Endodermal cell (in vitro differentiated cells): ENCODE results near the gene SPDYE3. TPM values are rescaled to one million over a fixed set of nuclear protein-coding genes. Genes with fewer than 3 reads are reported as not detected.
"Not testable (repeated sequence)": the region's sequence is repeated elsewhere in the genome, so short reads cannot be mapped to it uniquely, and the experiment has no call there.

ENCODE experiments used
- DNase-seq: peaks from one replicate; pipeline ENCODE4 v3.0.0-alpha.2; 2017
- H3K27ac ChIP-seq: 2 replicates; pipeline ENCODE4 v1.5.1; 2013; ENCODE audit warnings: mild to moderate bottlenecking, low read depth, low read length, moderate library complexity
- H3K27me3 ChIP-seq: 2 replicates; pipeline ENCODE4 v1.6.1; 2013; ENCODE audit warnings: mild to moderate bottlenecking, low read length, moderate library complexity; ENCODE audit not compliant: insufficient read depth, control insufficient read depth, poor library complexity, severe bottlenecking
- H3K36me3 ChIP-seq: 2 replicates; pipeline ENCODE4 v1.7.0; 2013; ENCODE audit warnings: mild to moderate bottlenecking, low read length, moderate library complexity; ENCODE audit not compliant: control insufficient read depth, insufficient read depth
- H3K4me1 ChIP-seq: one replicate; pipeline ENCODE4 v1.7.0; 2013; ENCODE audit warnings: low read length; ENCODE audit not compliant: control insufficient read depth, insufficient read depth
- H3K4me3 ChIP-seq: 2 replicates; pipeline ENCODE4 v1.5.1; 2013; ENCODE audit warnings: mild to moderate bottlenecking, low read length, moderate library complexity
- H3K9ac ChIP-seq: 2 replicates; pipeline ENCODE4 v1.6.1; 2013; ENCODE audit warnings: mild to moderate bottlenecking, low read length, moderate library complexity; ENCODE audit not compliant: poor library complexity, severe bottlenecking; ENCODE audit errors: extremely low read depth
- H3K9me3 ChIP-seq: 2 replicates; pipeline ENCODE4 v1.6.1; 2013; ENCODE audit warnings: mild to moderate bottlenecking, low read length, moderate library complexity; ENCODE audit not compliant: control insufficient read depth
- H3K27ac Mint-ChIP-seq: 2 replicates; pipeline ENCODE4 v1.8.0; 2020; ENCODE audit warnings: mixed read lengths
- H3K27me3 Mint-ChIP-seq: 2 replicates; pipeline ENCODE4 v1.8.0; 2021; ENCODE audit warnings: mild to moderate bottlenecking, mixed read lengths; ENCODE audit not compliant: insufficient read depth
- H3K36me3 Mint-ChIP-seq: 2 replicates; pipeline ENCODE4 v1.8.0; 2020; ENCODE audit warnings: low read depth, mixed read lengths
- H3K4me1 Mint-ChIP-seq: 2 replicates; pipeline ENCODE4 v1.8.0; 2020; ENCODE audit warnings: mixed read lengths
- H3K4me3 Mint-ChIP-seq: 2 replicates; pipeline ENCODE4 v1.8.0; 2020; ENCODE audit warnings: mild to moderate bottlenecking, moderate library complexity, mixed read lengths
- H3K9me3 Mint-ChIP-seq: 2 replicates; pipeline ENCODE4 v1.8.0; 2020; ENCODE audit warnings: mild to moderate bottlenecking, mixed read lengths
- CTCF ChIP-seq: fragments of 200-600 bp; sonication (generic); conservative IDR thresholded peaks from 2 replicates; pipeline ENCODE4 v1.5.0; 2021; ENCODE audit warnings: antibody characterized with exemption, mild to moderate bottlenecking
- WGBS, 2 experiments: methylation state at CpG; one replicate each; pipeline versions ENCODE4 v1.1.5 to v1.1.7; 2013; ENCODE audit warnings: missing lambda C conversion rate in 2 of 2, mixed read lengths in 1 of 2; ENCODE audit not compliant: insufficient coverage in 1 of 2, insufficient read length in 1 of 2; 5-methylcytosine and 5-hydroxymethylcytosine counted together
- total RNA-seq, 2 donors: library from RNA; stranded (reverse); fragmentation: NEBNext Ultra II Directional in 1 of 2; extraction: Animal tissue kit (Norgen Biotek cat#: 25700) in 1 of 2; gene quantifications; 2 replicates in 1 of 2; 3 replicates in 1 of 2; pipeline ENCODE4 v1.2.1, GENCODE V29; 2021

The SPDYE3 gene
- total RNA-seq, 2 donors from 2014 or later = not detected

- not testable (repeated sequence) for H3K27ac ChIP-seq, H3K27me3 ChIP-seq, H3K4me1 Mint-ChIP-seq, H3K9ac ChIP-seq, H3K9me3 ChIP-seq, H3K4me3 ChIP-seq, H3K4me3 Mint-ChIP-seq, H3K9me3 Mint-ChIP-seq, H3K27me3 Mint-ChIP-seq, H3K4me1 ChIP-seq
- H3K36me3 ChIP-seq = peaks cover 58% of the 10 kb centered on the region
- peak; percentile 79 for DNase-seq
- Mint-ChIP-seq H3K27ac (peak overlapping the region; percentile 48), H3K36me3 (peaks cover 61% of the 10 kb centered on the region)
- TF ChIP-seq CTCF = peak; percentile 80
- WGBS, 2 experiments = 68 to 74% methylated on average over 7 of the region's 13 CpGs
These were observed 37.2 kb downstream of the SPDYE3 start for GRCh38 chr7:100344560-100345287.

DNA sequence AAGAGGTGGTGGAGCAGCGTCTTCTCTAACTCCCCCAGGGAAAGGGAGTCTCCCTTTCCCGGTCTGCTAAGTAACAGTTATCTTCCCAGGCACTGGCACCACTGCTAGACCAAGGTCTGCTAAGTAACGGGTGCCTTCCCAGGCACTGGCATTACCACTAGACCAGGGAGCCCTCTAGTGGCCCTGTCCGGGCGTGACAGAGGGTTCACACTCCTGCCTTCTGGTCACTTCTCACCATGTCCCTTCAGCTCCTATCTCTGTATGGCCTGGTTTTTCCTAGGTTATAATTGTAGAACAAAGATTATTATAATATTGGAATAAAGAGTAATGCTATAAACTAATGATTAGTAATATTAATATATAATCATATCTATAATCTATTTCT is 37.8 kb downstream of the SPDYE3 start:
- not testable (repeated sequence) for H3K4me3 Mint-ChIP-seq, H3K27ac Mint-ChIP-seq, H3K9me3 Mint-ChIP-seq, H3K9ac ChIP-seq, H3K27me3 Mint-ChIP-seq, H3K4me3 ChIP-seq, H3K27me3 ChIP-seq, H3K27ac ChIP-seq, H3K9me3 ChIP-seq, H3K4me1 ChIP-seq, H3K4me1 Mint-ChIP-seq
- DNase-seq = peak; percentile 83
- peaks cover 65% of the 10 kb centered on the region for H3K36me3 Mint-ChIP-seq
- TF ChIP-seq CTCF = peak; percentile 71
- peaks cover 63% of the 10 kb centered on the region for H3K36me3 ChIP-seq
- WGBS, 2 experiments = 0% methylated on average over 2 of the region's 5 CpGs; no CpG with 5 or more reads in 1 of the 2 experiments

DNA sequence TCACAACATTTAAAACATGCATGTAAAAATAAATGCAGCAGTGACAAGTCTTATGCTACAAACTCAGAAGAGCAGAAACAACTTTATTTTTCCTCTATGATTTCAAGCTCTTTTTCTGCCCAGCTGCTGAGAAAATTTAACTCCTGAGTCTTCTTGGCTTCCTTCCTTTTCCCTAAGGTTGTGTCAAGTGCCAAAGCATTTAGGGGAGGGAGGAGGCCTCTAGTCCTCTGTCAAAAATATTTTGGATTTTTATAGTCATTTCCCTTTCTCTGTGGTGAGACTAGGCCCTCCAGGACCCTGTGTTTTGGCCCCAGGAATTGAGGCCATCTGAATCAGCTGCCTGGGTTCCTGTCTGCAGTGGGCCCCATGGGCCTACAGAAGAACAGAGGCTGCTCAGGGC is 39.4 kb downstream of the SPDYE3 start:
- Mint-ChIP-seq H3K27ac (no peak overlapping the region), H3K4me3 (no peak overlapping the region), H3K4me1 (peaks cover 4% of the 10 kb centered on the region), H3K27me3 (no peaks in the 10 kb centered on the region), H3K9me3 (no peaks in the 10 kb centered on the region), H3K36me3 (peaks cover 70% of the 10 kb centered on the region)
- DNase-seq = no peak
- no peaks in the 10 kb centered on the region for H3K9me3 ChIP-seq
- no peaks in the 10 kb centered on the region for H3K27me3 ChIP-seq
- no peaks in the 10 kb centered on the region for H3K4me1 ChIP-seq
- no peak for TF ChIP-seq CTCF
- H3K4me3 ChIP-seq = no peak overlapping the region
- H3K9ac ChIP-seq = no peak overlapping the region
- no peak overlapping the region for H3K27ac ChIP-seq
- H3K36me3 ChIP-seq = peaks cover 74% of the 10 kb centered on the region
